GM19099 (cell line): ENCODE measurements around the gene CCNO.

Source experiments
- POLR2A ChIP-seq: IDR thresholded peaks from 3 replicates; pipeline ENCODE4 v1.6.1; 2011; ENCODE audit warnings: low read depth; ENCODE audit not compliant: insufficient read length; ENCODE audit errors: extremely low read depth

The CCNO gene, protein sequence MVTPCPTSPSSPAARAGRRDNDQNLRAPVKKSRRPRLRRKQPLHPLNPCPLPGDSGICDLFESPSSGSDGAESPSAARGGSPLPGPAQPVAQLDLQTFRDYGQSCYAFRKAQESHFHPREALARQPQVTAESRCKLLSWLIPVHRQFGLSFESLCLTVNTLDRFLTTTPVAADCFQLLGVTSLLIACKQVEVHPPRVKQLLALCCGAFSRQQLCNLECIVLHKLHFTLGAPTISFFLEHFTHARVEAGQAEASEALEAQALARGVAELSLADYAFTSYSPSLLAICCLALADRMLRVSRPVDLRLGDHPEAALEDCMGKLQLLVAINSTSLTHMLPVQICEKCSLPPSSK

DNA sequence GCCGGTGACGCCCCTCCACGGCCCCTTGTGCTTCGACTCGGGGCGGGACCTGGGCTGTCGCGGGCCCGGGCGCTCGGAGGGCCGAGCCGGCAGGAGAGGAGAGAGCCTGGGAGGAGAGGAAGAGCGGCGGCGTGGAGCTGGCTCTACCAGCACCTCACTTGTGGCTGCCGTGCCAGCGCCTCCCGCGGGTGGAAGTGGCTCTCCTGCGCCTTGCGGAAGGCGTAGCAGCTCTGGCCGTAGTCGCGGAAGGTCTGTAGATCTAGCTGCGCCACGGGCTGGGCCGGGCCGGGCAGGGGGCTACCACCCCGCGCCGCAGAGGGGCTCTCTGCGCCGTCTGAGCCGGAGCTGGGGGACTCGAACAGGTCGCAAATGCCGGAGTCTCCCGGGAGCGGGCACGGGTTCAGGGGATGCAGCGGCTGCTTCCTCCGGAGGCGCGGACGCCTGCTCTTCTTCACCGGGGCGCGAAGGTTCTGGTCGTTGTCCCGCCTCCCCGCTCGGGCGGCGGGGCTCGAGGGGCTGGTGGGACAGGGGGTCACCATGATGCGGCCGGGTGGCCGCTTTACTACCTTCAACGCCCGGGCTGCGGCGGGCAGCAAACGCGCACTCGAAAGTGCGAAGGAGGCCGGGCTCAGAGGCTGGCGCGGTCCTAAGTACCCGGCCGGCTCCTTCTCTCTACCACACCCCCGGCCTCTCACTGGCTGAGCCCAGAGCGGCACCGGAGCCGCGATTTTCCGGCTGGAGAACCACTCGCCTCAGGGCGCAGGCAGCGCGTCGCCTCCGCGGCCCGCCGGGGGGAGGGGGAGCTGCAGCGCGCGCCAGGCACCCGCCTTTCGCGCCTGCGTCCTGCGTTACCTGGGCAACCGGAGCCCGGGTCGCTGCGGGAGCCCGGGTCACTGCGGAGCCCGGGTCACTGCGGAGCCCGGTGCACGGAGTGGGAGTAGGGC, at the start of gene CCNO:
Gene CCNO (minus strand): TSS at position 624 of the 944 bp plus-strand sequence. CDS start 85 bp downstream, at position 539.
- no peak for TF ChIP-seq POLR2A

DNA sequence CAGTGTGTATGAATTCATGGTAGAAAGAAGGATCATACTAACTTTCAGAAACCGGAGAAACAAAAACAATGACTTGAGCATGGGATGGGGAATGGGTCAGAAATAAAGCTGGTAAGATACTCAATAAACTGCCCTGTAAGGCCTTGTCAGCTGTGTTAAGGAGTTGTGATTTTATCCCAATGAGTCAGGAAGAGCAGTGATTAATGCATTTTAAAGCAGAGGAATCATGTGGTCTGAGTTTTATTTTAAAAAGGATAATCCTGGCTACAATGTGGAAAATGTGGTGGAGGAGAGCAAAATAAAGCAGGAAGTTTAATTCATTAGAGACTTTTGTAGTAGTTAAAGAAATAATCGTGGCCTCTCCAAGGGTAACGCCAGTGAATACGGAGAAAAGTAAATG, 45.4 kb upstream of the CCNO start:
- no peak for TF ChIP-seq POLR2A

DNA sequence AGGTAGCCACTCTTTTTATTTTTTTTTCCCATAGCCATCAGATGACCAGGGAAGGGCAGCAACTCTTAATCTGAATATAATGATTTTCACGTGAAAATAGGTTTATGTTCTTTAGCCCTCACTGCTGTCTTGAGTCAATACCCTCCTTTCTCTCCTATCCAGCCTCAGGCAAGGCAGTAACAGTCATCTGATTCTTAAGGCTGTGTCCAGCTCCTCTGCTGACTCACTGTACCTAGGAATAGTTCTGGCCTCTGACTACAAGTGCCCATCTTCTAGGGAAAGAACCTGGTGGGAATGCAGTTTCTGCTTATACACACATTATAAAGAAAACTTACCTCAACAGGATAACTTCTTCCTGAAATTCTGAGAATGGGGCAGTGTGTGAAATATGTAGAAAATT, 43.4 kb upstream of the CCNO start:
- TF ChIP-seq POLR2A = no peak

DNA sequence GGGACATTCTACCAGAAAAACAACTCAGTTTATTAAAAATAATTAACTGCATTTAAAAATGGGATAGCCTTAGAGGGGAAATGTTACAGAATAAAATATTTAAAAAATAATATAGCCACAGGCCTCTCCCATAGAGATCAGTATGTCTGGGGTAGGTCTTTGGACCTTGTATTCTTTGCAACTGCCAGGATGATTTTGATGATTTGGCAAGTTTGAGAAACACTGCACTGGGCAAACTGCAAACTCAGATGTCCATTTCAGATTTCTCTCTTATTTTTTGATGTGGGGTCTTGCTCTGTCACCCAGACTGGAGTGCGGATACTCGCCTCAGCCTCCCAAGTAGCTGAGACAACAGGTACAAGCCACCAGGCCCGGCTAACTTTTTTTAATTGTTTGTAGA, 24.9 kb upstream of the CCNO start:
- no peak for TF ChIP-seq POLR2A

DNA sequence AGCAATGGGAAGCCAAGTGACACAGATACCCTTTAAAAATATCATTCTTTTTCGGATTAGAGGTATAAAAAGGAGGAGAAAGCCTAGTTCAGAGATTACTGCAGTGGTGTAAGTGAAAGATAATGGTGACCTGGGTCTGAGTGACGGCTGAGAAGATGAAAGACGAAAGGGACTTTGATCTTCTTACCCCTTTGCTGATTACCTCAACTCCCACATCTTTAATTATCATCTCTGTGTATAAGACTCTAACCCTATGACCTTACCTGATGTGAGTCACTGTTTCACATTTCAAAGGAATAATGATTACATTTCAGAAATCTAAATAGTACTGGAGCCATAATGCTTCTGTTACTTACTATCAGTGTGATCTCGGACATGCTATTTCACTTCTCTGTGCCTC, 21.4 kb upstream of the CCNO start:
- TF ChIP-seq POLR2A = no peak

DNA sequence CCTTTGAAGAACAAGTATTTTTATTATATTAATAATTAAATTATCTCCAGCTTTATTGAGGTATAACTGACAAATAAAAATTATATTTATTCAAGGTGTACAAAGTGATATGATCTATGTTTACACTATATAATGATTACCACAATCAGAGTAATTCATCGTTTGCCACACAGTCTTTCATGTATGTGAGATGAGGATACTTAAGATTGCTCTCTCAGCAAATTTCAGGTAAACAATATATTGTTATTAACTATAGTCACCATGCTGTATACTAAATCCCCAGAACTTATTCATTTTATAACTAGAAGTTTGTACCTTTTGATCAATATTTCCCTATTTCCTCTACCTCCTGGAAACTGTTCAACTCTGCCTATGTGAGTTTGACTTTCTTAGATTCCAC, 16.7 kb upstream of the CCNO start:
- no peak for TF ChIP-seq POLR2A

DNA sequence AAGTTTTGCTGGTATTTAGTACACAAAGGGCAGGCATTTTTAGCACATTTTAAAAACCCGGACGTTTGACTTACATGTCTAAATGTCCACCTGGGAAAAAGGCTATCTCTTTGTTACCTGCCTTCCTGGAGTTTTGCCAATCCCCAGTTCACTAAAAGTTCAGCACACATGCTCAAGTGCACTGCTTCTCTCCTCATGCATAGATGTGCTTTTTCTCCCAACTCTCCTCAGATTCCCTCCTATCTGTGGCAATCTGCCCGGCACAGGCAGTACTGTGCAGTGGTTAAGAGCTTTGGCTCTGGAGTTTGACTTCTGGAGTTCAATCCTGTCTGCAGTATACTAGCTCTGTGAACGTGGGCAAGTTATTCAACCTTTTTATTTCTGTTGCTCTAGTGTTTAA, 8.3 kb upstream of the CCNO start:
- no peak for TF ChIP-seq POLR2A

DNA sequence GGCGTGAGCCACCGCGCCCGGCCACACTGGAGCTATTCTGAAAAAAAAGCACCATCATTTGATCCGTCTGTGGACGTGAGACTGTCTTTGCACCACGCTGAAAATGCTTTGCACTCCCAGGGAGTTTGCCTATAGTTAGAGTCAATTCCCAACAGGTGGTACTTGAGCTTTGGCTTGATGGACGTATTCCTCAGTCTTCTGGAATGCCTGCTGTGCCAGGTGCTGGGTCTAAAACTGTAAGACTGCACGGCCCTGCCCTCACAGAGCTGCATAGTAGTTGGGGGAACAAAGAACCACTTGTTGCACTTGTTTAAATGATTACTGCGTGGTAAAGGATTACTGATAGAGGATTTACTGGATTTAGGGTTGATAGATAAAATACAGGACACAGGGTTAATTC, 3.4 kb upstream of the CCNO start:
- no peak for TF ChIP-seq POLR2A

DNA sequence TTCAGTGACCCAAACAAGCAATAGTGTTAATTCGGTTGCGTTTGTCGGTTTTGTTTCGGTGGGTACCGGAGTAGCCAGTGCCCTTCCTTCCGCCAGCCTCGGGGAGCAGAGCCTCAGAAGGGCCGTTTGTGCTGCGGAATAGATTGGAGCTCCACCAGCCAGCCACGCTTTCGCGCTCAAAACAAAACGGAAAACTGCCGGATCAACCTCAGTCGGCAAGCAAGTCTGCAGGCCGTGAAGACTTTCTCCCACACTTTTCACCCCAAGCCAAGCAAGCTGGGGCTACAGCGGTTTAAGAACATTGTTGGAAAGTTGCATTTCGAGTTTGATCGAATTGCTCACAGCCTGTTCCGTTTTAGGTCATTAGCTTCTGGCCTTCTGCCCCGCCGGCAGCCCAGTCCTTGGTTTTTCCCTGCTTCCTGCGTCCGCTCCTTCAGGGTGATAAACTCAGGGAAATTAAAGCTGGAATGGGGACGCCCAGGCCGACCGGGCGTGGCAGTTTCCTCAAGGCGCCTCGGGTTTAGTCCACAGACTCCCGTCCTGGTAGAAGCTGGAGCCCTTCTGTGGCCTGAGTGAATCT, 803 bp upstream of the CCNO start:
- TF ChIP-seq POLR2A = no peak

DNA sequence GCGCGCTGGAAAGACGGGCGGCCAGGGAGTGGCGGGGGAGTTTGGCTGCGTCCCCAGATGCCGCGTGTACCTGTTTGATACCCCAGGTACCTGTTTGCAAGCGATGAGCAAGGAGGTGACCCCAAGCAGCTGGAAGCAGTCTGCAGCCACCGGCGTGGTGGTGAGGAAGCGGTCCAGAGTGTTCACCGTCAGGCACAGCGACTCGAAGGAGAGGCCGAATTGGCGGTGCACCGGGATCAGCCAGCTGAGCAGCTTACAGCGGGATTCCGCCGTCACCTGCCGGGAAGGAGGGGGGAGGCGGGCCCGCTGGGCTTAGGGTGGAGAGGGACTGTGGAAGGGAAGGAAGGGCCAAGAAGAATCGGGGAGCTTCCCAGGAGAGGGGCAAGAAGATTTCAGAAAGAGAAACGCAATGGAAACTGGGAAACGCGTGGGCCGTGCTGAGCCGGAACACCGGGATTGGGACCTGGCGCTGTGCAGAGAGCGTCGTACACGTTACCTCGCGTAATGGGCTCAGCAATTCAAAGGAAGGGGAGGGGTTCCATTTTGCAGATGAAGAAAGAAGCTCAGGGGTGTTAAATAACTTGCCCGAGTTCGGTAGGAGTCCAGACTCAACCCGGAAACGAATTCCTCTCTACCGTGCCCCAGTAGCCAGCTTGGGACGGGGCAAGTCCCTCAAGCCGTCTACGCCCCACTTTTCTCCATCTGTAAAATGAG, 980 bp downstream of the CCNO start:
- TF ChIP-seq POLR2A = no peak

DNA sequence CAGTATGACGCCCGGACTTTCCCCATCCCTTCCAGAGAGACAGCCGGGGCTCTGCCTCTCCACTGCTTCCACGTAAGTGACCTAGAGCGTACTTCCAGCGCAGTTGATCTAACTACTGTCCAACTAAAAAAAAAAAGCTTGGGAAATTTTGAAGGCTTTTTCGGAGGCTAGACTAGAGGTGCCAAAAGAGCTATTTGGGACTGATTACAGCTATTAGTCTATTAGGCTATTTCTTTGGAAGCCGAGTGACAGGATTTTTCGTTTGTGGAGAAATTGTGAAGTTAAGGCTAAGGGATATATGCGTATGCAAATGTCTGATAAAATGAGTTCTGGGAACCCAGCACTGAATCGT, 1.5 kb downstream of the CCNO start:
- no peak for TF ChIP-seq POLR2A

DNA sequence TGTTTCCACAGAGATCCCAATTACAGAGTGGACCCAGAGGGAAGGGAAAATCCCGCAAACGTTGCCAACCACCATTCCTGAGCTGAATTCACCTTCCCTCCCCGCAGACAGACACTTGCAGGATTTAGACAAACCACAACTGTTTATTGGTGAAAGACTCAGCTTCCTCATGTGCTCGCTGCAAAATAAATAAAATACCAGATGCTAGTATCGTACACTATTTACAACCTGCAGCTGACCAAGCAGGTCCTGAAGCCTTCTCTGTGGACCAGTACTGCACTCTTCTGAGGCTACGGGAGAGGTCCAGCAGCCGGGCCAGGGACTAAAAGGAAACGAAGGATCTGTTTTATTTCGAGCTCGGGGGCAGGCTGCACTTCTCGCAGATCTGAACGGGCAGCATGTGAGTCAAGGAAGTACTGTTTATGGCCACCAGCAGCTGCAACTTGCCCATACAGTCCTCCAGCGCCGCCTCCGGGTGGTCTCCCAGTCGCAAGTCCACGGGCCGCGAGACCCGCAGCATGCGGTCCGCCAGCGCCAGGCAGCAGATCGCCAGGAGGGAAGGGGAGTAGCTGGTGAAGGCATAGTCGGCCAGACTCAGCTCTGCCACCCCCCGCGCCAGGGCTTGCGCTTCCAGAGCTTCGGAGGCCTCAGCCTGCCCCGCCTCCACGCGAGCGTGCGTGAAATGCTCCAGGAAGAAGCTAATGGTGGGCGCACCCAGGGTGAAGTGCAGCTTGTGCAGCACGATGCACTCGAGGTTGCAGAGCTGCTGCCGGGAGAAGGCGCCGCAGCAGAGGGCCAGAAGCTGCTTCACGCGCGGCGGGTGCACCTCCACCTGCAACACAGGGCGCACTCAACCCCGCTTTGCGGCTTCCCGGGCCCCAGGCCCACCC, 2.1 kb downstream of the CCNO start:
- TF ChIP-seq POLR2A = no peak

DNA sequence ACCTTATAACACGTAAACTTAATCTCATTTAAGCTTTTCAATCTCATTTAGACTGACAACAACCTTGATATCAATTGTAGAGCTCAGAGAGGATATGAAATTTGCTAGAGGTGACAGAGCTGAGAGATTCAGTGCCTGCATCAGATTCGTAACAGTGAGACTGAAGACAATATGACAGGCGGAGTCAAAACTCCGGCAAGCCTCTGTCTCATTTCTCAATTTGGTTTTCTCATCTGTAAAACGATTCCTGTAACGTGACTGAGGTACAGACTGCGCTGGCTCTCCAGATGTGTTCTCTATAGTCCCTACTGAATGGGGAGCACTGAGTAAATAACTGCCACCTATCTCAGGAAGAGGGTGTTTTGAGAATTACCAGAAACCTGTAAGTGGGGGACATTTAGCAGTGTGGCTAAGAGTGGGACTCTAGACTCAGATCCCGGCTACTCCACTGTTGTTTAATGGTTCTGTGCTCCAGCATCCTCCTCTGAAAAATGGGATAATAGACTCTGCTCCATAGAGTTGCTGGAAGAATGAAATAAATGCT, 3.2 kb downstream of the CCNO start:
- no peak for TF ChIP-seq POLR2A
